Right atrium auricular region (tissue), 2 donors: Measurements from ENCODE around the gene RCC2. TPM values are rescaled to one million over a fixed set of nuclear protein-coding genes. Genes with fewer than 3 reads are reported as not detected.

Experiments used
- DNase-seq: peaks from one replicate; pipeline ENCODE4 v3.0.0-alpha.2; 2019; ENCODE audit warnings: low spot score
- H3K27ac ChIP-seq, 2 donors: fragments of 200-600 bp; sonication (generic); 1 replicate in 1 of 2; 2 replicates in 1 of 2; pipeline ENCODE4 v1.5.1; 2016 to 2019
- H3K27me3 ChIP-seq, 2 donors: fragments of 200-600 bp; sonication (generic); one replicate each; pipeline versions ENCODE4 v1.5.1 to v1.6.0; 2017 to 2019
- H3K36me3 ChIP-seq: fragments of 200-600 bp; sonication (generic); one replicate; pipeline ENCODE4 v1.5.1; 2016
- H3K4me1 ChIP-seq, 2 donors: fragments of 200-600 bp; sonication (generic); one replicate each; pipeline versions ENCODE4 v1.5.1 to v1.6.0; 2017 to 2019
- H3K4me3 ChIP-seq, 2 donors: fragments of 200-600 bp; sonication (generic); 1 replicate in 1 of 2; 2 replicates in 1 of 2; pipeline ENCODE4 v1.5.1; 2017 to 2019; ENCODE audit warnings: mild to moderate bottlenecking in 1 of 2, moderate library complexity in 1 of 2
- H3K9me3 ChIP-seq, 2 donors: fragments of 200-600 bp; sonication (generic); one replicate each; pipeline ENCODE4 v1.5.1; 2019
- total RNA-seq, 2 donors: library from RNA; depleted of rRNA; stranded (reverse); fragments of >200 nt; gene quantifications; one replicate each; pipeline ENCODE4 v1.1.0, GENCODE V29; 2016
- TF ChIP-seq, protein P1 (sequence below), 2 donors: fragments of 200-600 bp; sonication (generic); IDR thresholded peaks; one replicate each; pipeline ENCODE4 v1.5.1; 2019; ENCODE audit warnings: antibody characterized with exemption in 2 of 2

RCC2 gene
- total RNA-seq, 2 donors from 2014 or later, result 9.1 to 11.2 TPM

DNA sequence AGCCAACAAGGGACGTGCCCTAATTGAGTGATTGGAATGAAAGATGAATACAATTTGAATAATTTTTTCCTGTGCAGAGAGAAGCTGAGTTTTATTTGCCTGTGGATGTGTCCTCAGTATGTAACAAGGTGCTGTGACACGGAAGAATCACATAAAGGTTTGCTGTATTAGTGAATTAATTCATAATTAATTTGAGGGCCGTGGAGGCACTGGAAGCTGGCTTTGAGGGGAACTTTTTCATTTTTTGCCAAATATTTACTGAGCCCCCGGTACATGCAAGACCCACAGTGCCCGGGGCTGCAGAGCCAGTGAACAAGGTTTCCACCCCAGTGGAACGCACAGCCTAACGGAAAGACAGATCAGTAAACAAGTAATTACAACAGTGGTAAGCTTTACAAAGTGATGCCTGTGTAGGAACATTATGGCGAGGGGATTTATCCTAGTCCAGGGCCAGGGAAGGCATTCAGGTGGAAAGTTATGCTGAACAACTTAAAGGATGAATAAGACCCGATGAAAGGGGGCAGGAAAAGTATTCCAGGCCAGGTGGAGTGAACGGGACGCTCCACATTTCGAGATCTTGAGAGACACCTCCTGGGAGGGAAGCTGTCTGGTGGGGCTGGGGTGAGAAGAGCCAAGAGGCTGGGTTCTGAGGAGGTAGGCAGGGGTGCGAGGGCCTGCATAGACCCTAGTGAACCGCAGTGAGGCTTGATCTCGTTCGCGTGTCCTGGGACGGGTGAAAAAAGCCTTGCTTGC, 773 bp upstream of the RCC2 start:
- TF ChIP-seq, protein P1, sequence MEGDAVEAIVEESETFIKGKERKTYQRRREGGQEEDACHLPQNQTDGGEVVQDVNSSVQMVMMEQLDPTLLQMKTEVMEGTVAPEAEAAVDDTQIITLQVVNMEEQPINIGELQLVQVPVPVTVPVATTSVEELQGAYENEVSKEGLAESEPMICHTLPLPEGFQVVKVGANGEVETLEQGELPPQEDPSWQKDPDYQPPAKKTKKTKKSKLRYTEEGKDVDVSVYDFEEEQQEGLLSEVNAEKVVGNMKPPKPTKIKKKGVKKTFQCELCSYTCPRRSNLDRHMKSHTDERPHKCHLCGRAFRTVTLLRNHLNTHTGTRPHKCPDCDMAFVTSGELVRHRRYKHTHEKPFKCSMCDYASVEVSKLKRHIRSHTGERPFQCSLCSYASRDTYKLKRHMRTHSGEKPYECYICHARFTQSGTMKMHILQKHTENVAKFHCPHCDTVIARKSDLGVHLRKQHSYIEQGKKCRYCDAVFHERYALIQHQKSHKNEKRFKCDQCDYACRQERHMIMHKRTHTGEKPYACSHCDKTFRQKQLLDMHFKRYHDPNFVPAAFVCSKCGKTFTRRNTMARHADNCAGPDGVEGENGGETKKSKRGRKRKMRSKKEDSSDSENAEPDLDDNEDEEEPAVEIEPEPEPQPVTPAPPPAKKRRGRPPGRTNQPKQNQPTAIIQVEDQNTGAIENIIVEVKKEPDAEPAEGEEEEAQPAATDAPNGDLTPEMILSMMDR (IDR thresholded peaks at IDR 0.05), result no peak
- H3K4me3 ChIP-seq, result peak overlapping the region; percentile 30 to 76
- no peaks in the 10 kb centered on the region for H3K27me3 ChIP-seq
- no peak for DNase-seq
- H3K9me3 ChIP-seq, result no peaks in the 10 kb centered on the region
- H3K36me3 ChIP-seq, result no peaks in the 10 kb centered on the region
- peaks cover 0 to 26% of the 10 kb centered on the region in 2 donors for H3K4me1 ChIP-seq
- peak overlapping the region; percentile 36 to 84 for H3K27ac ChIP-seq

DNA sequence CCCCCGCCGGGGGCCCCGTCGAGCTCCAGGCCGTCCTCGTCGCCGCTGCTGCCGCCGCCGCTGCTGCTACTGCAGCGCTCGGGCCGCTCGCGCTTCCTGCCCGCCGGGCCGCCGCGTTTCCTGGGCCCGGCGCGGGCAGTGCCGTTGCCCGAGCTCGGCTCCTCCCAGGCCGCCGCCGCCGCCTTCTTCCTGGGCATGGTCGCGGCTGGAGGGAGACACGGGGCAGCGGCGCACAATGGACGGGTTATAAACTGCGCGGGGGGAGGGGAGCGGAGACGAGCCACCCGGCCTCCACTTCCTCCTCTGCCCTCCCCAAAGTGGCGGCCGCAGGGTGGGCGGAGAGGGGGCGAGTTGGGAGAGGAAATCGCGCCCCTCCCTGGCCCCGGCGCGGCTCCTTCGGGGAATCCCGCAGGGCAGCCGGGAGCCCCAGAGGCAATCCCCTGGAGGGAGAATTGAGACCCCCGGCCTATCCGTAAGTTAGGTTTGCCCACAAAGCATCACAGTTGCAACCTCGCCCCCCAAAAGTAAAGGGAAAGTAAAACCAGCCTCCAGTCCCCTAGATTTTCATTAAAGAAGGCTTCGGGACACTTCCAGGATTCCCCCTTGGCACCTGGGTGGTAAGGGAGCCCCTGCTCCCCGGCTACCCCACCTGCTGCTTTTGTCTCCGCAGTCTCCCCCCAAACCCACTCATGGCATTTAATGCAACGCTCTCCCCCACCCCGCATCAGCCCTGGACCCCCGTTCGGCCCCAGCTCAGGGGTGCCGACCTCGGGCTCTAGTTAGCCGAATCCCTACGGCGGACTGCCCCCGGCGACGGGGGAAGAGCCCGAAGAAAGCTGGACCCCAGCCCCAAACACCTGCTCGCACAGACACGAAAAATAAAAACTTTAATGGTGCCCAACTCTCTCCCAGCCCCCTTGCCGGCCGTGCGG, 893 bp downstream of the RCC2 start:
- no peak for DNase-seq
- Histone ChIP-seq H3K9me3 (no peaks in the 10 kb centered on the region), H3K36me3 (no peaks in the 10 kb centered on the region), H3K4me3 (peak overlapping the region; percentile 65 to 76), H3K27me3 (no peaks in the 10 kb centered on the region), H3K4me1 (peaks cover 0 to 26% of the 10 kb centered on the region in 2 donors), H3K27ac (peak overlapping the region; percentile 82 to 85)
- TF ChIP-seq, protein P1 (IDR thresholded peaks at IDR 0.05), result no peak

DNA sequence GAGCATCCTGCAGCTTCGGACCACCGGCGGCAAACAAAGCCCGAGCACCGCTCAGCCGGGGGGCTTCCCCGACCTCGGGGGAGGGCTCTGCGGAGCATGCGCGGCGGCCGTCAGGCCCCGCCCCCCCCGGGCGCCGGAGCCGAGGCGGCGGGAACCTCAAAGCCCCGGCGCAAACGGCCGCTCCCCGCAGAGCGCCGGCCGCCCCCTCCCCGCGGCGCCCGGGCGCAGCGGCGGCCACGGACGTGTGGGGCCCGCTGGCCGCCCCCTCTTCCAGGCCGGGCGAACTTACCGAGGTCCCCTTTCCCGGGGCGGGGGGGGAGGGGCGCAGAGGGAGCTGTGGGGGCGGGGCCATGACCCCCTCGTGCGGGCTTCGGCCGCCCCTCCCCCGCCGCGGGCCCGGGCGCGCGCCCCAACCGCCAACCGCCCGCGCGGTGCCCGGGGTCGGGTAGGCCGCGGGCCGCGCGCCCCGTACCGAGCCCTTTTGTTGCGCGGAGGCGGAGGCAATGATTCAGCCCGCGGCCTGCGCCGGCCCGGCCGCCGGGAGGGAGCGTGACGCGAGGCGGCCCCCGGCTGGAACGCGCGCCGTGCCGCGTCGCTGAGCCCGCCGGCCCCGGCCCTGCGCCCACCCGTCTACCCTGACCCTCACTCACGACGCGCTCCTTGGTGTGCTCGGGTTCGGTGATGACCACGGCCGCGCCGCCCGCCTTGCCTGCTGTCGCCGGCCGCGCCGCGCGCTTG, 1.7 kb downstream of the RCC2 start:
- Histone ChIP-seq H3K9me3 (no peaks in the 10 kb centered on the region), H3K4me3 (peak overlapping the region; percentile 65 to 76), H3K27ac (peak overlapping the region; percentile 82 to 85), H3K36me3 (no peaks in the 10 kb centered on the region), H3K27me3 (no peaks in the 10 kb centered on the region), H3K4me1 (peaks cover 0 to 26% of the 10 kb centered on the region in 2 donors)
- TF ChIP-seq, protein P1 (IDR thresholded peaks at IDR 0.05), result no peak
- DNase-seq, result no peak

DNA sequence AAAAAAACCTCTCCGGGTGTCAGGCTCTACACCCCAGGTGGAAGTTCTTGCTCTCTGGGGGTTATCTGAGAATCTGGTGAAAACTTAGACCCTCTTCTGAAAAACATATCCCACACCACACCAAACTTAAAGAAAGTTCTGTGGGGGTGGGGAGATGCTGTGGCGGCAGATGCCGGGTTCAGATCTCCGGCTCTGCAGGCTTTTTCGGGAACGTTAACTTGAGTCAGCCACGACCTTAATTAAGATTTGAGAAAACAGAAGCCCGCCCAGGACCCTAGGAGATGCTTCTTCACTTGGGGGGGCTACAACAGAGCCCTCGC, 2.3 kb downstream of the RCC2 start:
- Histone ChIP-seq H3K27ac (peak overlapping the region; percentile 68 to 82), H3K27me3 (no peaks in the 10 kb centered on the region), H3K4me1 (peaks cover 0 to 26% of the 10 kb centered on the region in 2 donors), H3K36me3 (no peaks in the 10 kb centered on the region), H3K4me3 (peak overlapping the region; percentile 65 to 76), H3K9me3 (no peaks in the 10 kb centered on the region)
- TF ChIP-seq, protein P1 (IDR thresholded peaks at IDR 0.05), result no peak
- no peak for DNase-seq

DNA sequence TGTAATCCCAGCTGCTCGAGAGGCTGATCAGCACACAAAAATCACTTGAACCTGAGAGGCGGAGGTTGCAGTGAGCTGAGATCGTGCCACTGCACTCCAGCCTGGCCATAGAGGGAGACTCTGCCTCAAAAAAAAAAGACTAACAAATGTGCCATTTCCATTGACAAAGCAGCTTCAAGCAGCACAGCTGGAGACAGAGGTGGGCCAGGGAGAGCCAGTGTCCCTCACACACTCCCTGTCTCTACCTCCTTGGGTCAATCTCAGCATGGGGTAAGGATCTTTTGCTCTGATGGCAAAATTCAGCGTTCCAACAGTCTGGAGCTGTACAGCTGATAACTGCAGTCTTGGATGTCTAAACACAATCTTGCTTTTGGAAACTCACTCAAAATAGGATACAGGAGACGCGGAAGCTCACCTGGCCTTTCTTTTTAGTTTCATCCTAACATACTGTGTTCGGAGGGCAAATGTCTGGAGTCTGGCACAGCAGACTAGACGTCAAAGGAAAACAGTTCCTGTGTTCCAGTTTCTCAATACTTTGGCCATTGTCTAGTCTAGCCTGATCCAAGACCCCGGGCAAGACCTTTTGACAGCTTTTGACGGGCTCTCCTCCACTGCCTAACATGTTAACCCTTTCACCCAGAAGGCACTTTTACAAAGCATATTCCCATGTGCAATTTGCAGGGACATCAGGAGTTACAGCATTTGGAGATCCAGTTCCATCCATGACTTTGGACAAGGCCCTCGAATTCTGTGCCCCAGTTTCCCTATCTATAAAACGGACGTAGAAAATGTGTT, 2.9 kb downstream of the RCC2 start:
- Histone ChIP-seq H3K9me3 (no peaks in the 10 kb centered on the region), H3K36me3 (no peaks in the 10 kb centered on the region), H3K4me3 (peak overlapping the region; percentile 65 to 76), H3K4me1 (peaks cover 0 to 26% of the 10 kb centered on the region in 2 donors), H3K27me3 (no peaks in the 10 kb centered on the region), H3K27ac (peak overlapping the region; percentile 68 to 82)
- TF ChIP-seq, protein P1 (IDR thresholded peaks at IDR 0.05), result no peak
- no peak for DNase-seq
